GM21528 (cell line): ENCODE data around the gene LMCD1.

Experiments
- ATAC-seq: cut with Tn5 transposase; IDR thresholded peaks from one replicate; pipeline ENCODE4 v1.9.1; 2021; ENCODE audit warnings: mild to moderate bottlenecking, moderate library complexity; ENCODE audit not compliant: unreplicated experiment, low FRiP score

LMCD1 gene

DNA sequence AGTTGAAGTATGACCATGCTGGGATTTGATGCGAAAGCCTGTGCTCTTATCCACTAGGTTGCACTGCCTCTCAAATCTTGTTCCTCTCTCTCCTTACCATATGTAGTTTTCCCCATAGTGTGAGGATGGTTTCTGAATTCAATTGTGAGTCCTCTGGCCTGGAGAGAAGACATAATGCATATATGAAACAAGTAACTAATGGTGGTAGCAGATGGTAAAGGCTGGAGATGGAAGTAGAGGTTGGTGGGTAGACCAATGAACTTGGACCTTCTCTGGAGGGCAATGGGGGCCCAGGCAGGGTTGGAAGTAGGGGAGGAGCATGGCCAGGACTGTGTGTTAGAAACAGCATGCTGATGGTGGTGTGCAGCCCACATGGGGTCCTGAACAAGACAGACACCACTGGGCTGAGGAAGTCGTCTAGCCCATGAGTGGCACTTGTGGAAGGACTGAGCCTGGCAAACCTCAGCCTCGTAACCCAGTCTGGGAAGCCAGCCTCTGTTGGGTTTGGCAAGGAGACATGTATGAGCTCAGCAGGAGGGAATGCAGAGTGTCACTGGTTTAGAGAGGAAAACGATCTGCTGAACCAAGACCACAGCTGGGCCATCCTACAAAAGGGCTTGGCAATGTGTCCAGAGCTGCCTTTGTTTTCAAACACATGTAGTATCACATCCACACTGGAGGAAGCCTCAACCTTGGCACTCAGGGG, 18.5 kb upstream of the LMCD1 start:
- ATAC-seq, result no peak

DNA sequence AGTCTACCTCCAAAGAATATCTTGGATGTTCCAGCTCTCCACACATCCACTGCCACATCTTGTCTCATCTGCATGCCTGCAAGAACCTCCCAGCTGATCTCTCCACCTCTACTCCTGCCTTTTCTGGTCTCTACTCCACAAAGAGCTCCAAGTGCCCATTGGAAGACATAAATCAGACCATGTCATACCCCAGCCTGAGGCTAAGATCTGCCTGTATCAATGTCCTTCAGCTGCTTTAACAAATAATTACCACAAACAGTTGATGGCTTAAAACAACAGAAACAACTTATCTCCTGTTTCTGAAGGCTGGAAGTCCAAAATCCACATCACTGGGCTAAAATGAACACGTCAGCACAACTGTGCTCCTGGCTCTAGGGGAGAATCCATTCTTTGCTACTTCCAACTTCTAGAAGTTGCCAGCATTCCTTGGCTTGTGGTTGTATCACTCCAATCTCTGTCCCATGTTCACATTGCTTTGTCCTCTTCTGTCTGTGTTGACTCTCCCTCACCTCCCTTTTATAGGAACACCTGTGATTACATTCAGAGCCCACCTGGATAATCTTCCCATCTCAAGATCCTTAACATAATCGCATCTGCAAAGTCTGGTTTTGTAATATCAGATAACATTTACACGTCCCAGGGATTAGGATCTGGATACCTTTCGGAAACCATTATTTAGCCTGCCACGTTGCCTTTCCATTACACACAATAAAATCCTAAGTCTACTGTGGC, 17.0 kb upstream of the LMCD1 start:
- ATAC-seq, result no peak

GRCh38 chr3:8485141-8485870, 16.3 kb upstream of the LMCD1 start:
- no peak for ATAC-seq

- ATAC-seq, result no peak
These were observed 15.7 kb upstream of the LMCD1 start for GRCh38 chr3:8485943-8486342.

DNA sequence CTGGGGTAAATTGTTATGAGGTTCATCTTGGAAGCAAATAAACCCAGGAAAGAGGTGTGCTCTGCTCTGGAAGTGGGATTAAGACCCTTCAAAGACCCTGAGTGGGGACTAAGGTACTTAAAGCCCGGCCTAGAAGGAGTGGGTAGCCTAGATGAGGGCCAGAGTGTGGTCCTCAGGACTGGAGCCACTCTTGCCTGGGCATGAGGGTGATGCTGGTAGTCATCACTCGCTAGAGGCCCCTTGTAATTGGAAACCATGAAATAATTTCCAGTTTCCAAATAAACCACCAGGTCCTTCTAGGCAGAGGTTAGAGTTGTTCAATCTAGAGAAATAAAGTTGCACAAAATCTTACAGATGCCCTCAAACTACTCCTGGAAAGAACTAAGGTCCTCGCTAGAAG, 15.2 kb upstream of the LMCD1 start:
- ATAC-seq, result no peak

- no peak for ATAC-seq
These were observed 14.7 kb upstream of the LMCD1 start for GRCh38 chr3:8486936-8487335.

DNA sequence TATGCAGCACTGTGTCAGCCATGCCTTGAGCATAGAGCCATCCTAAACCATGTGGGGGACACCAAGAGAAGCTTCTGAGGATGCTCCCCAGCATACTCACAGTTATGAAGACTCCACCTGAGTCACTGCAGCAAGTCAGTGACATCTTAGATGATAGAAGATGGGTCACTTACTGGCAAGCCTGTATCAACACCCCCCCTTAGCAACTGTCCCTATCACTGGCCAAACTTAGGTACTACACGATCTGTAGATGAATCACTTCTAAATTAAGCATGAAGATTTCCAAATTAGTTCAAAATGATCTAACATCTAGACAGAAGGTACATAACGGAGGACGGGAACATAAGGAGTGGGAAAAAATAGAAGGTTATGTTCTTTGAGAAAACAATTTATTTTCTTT, 13.2 kb upstream of the LMCD1 start:
- ATAC-seq, result no peak

DNA sequence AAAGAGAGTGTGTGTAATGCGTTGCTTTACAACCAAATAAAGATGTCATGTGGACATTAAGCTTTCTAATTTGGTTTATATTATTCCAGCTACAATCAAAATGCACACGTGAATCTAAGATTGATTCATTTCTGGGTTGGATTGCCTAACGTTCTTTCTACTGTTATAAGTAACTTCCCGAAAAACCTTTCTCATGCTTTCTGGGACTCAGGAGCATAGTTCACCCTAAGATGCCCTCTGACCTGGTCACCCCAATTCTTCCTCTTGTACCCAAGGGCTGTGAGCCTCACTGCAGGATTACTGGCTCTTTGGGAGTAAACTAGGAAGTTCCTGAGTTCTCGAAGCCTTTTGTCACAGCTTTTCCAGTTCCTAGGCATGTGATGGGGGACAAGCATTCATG, 12.7 kb upstream of the LMCD1 start:
- ATAC-seq, result no peak

- no peak for ATAC-seq
These were observed 12.3 kb upstream of the LMCD1 start for GRCh38 chr3:8489278-8489792.

- no peak for ATAC-seq
These were observed 11.5 kb upstream of the LMCD1 start for GRCh38 chr3:8490079-8490552.

GRCh38 chr3:8491271-8492144, 10.1 kb upstream of the LMCD1 start:
- no peak for ATAC-seq

DNA sequence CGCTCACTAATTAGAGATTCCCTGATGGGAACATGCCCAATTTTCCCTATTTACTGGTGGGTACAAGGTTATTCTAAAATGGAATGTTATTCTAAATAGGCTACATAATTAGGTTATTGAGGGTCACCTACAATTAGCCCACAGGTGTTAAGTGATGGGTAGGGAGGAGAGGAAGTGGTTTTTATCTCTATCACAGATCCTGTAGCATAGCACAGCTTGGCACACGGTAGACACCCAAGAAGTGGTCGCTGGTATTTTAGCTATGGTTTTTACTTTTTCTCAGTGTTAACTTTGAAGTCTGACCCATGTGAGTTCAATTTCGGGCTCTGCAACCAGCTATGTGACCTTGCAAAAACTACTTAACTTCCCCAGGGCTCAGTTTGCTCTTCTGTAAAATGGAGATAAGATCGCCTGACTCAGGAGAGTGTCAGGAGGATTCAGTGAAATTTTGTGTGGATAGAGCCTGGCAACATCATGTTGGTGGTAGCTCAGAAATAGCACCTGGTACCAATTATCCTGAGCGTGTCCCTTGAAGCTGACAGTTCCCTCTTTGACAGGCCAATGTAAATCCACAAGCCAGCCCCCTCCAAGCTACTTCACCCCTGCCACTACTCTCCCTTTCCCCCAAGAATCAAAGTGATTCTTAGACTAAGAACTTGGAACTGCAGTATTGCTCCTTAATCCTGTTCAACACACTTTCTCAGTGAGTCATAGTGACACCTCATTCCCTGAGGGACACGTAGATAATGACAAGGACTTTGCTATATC, 8.7 kb upstream of the LMCD1 start:
- ATAC-seq, result no peak

DNA sequence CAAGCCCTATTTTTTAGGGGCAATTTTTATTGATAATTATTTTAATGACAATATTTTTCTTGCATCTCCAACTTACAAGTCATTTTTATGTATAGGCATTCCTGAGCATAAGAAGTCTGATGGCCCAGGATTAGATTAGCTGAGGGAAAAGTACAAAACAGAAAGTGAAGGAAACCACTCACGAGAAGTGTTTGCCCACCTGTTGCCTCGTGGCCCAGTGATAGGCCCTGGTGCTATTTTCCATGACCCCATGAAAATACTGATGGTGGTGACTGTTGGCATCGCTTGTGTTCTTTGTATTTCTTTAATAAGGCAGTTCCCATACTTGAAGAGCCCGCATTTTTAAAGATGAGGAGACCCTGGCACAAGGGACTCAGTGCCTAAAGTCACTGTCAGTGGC, 7.9 kb upstream of the LMCD1 start:
- ATAC-seq, result no peak

DNA sequence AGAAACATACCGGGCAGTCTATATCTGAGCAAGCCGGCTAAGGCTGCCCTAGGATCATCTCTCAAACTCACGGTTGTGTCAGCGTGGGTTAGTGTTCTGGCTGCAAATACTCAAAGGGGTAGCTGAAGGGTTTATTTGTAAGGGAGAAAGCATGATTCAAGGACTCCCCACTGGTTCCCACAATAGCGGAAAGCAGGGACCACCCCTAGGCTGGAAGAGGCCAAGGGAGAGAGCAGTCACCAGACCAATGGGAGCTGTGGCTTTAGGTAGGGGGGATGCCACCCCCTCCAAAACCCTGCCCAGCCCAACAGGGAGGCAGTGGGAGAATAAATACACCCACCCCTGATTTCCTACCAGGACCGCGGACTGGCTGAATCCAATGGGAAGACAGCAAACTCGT, 7.3 kb upstream of the LMCD1 start:
- no peak for ATAC-seq

GRCh38 chr3:8497582-8497981, 4.0 kb upstream of the LMCD1 start:
- no peak for ATAC-seq

DNA sequence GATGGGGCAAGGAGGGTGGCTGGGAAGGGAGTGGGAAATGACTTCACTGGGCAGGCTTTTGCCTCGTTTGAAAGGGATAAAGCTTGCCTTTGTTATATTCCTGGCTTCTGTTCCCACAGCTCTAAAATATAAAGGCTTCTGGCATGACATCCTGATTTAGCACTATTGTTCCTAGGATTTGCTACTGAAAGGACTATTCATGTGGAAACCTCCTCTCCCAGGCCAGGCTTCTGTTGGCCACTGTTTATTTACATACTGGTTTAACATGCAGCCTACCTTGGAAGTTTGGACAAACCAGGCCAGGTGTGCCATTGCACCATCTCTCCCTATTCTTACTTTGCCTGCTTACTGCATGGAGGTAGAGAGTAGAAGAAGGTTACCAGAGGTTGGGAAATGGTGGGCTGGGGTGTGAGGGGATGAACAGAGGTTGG, 2.4 kb upstream of the LMCD1 start:
- no peak for ATAC-seq

DNA sequence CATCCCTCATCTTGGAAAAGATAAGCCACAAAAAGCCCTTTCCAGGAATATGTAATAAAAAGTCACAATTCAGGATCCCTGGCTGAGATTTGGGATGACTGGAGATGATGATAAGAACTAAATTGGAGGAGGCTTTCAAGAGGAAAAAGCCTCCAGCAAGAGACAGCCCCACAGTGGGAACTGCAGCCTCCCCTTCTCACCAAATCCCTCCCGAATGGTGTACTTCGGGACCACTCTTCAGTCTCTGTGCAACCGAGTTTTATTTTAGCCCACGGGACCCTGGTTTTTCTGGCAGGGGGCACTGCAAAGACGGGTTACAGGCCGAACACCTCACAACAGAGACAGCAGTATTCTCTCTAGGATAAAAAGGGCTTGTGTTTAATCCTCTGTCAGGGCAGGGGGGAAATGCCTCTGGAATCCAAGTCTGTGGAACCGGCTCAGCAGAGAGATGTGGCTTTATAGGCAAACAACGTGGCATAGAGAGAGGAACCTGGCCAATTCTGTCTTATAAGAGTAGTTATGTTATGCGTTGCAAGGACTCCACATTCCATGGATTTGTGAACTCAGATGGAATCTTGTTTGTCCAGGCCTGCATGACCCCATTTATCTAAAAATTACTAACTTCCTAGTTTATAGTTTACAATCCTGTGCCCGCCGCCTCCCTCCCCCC, 1.2 kb upstream of the LMCD1 start:
- ATAC-seq, result no peak

DNA sequence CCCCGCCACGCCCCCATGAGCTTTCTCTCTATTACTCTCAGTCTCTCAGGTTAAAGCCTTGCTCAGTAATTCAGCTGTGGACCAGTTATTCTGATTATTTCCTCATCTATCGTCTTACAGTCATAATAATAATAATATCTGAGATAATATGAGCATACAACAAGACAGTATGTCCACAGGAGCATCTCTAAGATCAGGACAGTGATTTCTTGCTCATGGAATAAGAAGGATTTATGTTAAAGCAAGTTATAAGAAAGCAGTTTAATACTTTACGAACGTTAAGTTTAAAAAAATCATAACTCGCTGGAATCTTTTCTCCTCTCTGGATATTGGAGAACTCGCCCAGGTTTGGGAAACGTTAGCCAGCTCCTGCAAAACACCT, 643 bp upstream of the LMCD1 start:
- ATAC-seq, result no peak

DNA sequence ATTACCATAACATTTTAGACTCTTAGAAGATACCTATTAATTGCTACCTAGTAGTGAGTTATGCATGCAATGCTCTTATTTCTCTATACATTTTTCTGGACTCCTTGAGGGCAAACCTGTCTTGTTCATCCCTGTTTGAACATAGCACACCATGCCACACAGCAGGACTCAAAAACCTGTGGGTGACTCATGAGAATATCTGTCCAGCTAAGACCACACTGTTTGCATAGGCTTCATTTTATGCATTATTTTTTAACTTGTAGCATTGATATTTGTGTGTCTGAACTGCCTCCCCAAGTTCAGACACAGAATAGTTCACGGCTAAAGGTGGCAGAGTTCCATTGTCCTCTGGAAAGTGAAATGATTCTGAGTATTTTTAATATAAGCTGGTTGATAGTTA, 1.8 kb downstream of the LMCD1 start:
- ATAC-seq, result no peak
